ENCODE measurements around the gene RAB11B.

Gene RAB11B

DNA sequence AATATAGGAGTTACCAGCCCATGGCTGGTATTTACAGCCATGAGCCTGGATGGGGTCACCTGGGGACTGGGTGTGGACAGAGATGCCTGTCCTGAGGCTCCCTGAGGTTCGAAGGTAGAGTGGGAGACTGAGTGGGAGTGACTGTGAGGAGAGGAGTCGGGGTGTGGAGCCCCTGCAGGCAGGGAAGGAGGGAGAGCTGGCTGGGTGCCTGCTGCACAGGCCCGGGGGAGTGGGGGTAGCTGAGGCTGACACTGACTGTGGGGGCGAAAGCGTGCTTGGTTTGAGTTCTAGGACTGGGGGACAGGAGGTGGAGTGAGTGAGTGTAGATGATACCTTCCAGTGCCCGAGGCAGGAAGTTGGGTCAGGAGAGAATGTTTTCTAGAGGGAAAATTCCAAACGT lies 7.1 kb downstream of the RAB11B start:
- TF ChIP-seq HDGF (IDR thresholded peaks at IDR 0.05; ENCODE audit: borderline replicate concordance) (no peak), SP1 (IDR thresholded peaks at IDR 0.05) (no peak), LEF1 (IDR thresholded peaks at IDR 0.05; ENCODE audit: borderline replicate concordance) (no peak), CTBP1 (IDR thresholded peaks at IDR 0.05; ENCODE audit: borderline replicate concordance) (no peak), NFRKB (IDR thresholded peaks at IDR 0.05) (no peak), ARNT (IDR thresholded peaks at IDR 0.05) (no peak), L3MBTL2 (conservative IDR thresholded peaks at IDR 0.05) (no peak), TARDBP (IDR thresholded peaks at IDR 0.05) (no peak), FOXM1 (IDR thresholded peaks at IDR 0.05; ENCODE audit: borderline replicate concordance) (no peak), FOXA1 (IDR thresholded peaks at IDR 0.05) (no peak), FOXK2 (IDR thresholded peaks at IDR 0.05) (no peak), BHLHE40 (IDR thresholded peaks at IDR 0.05; ENCODE audit: borderline replicate concordance) (no peak), SUZ12 (IDR thresholded peaks at IDR 0.05) (no peak), ELF4 (IDR thresholded peaks at IDR 0.05) (no peak), ZNF384 (IDR thresholded peaks at IDR 0.05) (no peak)
- TF ChIP-seq, protein P1, sequence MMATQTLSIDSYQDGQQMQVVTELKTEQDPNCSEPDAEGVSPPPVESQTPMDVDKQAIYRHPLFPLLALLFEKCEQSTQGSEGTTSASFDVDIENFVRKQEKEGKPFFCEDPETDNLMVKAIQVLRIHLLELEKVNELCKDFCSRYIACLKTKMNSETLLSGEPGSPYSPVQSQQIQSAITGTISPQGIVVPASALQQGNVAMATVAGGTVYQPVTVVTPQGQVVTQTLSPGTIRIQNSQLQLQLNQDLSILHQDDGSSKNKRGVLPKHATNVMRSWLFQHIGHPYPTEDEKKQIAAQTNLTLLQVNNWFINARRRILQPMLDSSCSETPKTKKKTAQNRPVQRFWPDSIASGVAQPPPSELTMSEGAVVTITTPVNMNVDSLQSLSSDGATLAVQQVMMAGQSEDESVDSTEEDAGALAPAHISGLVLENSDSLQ (IDR thresholded peaks at IDR 0.05): no peak
- ChIA-PET POLR2A (interaction anchor here (1.7 kb wide), 1 partner anchor 16 kb away, joined by 4 read pairs; the partner anchor contains the start of gene MARCHF2), CTCF (interaction anchor here (0.8 to 1.0 kb wide), 2 partner anchors 43 to 49 kb away, joined by 4 to 8 read pairs; no protein-coding TSS in a partner anchor)
- DNase-seq (ENCODE audit: extremely low spot score): no peak

DNA sequence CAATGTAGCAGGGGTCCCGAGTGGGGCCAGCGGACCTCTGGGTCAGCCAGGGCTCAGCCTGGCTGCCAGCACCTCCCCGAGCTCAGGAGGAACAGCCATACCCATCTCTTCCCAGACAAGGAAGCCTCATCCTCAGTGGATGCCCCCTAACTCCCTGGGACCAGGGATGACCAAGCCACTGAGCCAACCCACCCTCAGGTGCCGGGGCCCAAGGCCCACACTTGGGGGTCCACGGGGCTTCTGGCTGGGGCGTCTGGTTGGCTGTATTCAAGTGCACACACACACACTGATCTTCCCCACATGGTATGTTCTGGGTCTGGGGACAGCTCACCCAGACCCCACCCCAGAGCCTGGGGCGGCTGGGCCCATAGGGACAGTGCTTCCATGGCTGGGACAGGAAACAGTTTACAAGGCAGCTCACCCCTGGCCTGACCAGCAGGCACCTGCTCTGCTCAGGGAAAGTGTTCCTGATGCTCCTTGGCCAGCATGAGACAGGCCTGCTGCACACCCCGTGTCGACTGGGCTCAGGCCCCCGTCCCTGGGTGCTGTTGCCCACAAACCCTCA lies 7.7 kb downstream of the RAB11B start:
- TF ChIP-seq FOXM1 (IDR thresholded peaks at IDR 0.05; ENCODE audit: borderline replicate concordance) (no peak), NFRKB (IDR thresholded peaks at IDR 0.05) (no peak), CTBP1 (IDR thresholded peaks at IDR 0.05; ENCODE audit: borderline replicate concordance) (no peak), BHLHE40 (IDR thresholded peaks at IDR 0.05; ENCODE audit: borderline replicate concordance) (no peak), HDGF (IDR thresholded peaks at IDR 0.05; ENCODE audit: borderline replicate concordance) (no peak), SUZ12 (IDR thresholded peaks at IDR 0.05) (no peak), SP1 (IDR thresholded peaks at IDR 0.05) (no peak), FOXA1 (IDR thresholded peaks at IDR 0.05) (no peak), ARNT (IDR thresholded peaks at IDR 0.05) (no peak), L3MBTL2 (conservative IDR thresholded peaks at IDR 0.05) (no peak)
- TF ChIP-seq, protein P1 (IDR thresholded peaks at IDR 0.05): no peak
- ChIA-PET POLR2A (interaction anchor here (1.0 to 1.7 kb wide), 2 partner anchors 15 to 45 kb away, joined by 3 to 4 read pairs; partner anchors contain the start of gene MARCHF2), CTCF (interaction anchor here (0.5 to 1.0 kb wide), 4 partner anchors 27 to 97 kb away, joined by 3 to 8 read pairs (median 4); no protein-coding TSS in a partner anchor)
- DNase-seq (ENCODE audit: extremely low spot score): no peak

DNA sequence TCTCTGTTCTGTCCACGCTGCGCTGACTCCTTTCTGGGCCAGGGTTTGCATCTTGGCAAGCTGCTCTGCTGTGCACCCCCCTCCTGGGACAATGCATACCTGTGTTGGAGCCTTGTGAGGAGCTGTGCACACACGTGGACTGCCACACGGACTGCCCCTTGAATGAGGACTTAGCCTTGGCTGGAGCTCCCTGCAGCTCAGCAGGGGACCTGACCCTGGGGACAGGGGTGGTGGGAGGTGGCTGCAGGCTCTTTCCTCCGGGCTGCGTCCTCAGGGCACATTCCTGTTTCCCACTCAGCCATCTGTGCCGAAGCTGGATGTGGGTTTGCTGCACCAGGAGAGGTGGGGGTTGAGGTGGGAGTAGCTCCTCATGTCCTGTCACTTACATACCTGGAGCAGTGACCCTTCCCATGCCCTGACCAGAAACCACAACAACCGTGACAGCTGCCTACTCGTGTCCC lies 8.2 kb downstream of the RAB11B start:
- TF ChIP-seq BHLHE40 (IDR thresholded peaks at IDR 0.05; ENCODE audit: borderline replicate concordance) (no peak), CTBP1 (IDR thresholded peaks at IDR 0.05; ENCODE audit: borderline replicate concordance) (no peak), FOXK2 (IDR thresholded peaks at IDR 0.05) (no peak), ELF4 (IDR thresholded peaks at IDR 0.05) (no peak)
- CTCF ChIA-PET: interaction anchor here (0.5 kb wide), 2 partner anchors 27 to 96 kb away, joined by 3 read pairs; no protein-coding TSS in a partner anchor
- no peak for DNase-seq (ENCODE audit: extremely low spot score)
- POLR2A ChIA-PET: interaction anchor here (1.0 to 1.7 kb wide), 2 partner anchors 15 to 45 kb away, joined by 3 to 4 read pairs; partner anchors contain the start of gene MARCHF2

DNA sequence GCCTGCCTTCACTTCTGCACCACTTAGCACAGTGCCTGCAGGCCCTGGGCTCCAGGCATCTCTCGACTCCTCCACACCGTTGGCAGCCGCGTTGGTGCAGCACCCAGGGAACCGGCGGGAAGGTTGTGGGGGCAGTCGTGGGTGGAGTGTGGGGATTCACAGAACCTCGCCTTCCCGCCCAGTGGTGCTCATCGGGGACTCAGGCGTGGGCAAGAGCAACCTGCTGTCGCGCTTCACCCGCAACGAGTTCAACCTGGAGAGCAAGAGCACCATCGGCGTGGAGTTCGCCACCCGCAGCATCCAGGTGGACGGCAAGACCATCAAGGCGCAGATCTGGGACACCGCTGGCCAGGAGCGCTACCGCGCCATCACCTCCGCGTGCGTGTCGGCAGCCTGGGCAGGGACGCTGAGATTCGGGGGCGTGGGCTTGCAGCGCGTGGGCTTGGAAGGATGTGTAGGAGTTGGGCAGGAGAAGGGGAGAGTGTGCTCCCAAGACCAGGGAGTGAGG lies 9.6 kb downstream of the RAB11B start:
- ChIA-PET POLR2A (no interaction called here), CTCF (no interaction called here)
- TF ChIP-seq L3MBTL2 (conservative IDR thresholded peaks at IDR 0.05): no peak
- no peak for TF ChIP-seq SUZ12 (IDR thresholded peaks at IDR 0.05)
- TF ChIP-seq ELF4 (IDR thresholded peaks at IDR 0.05): no peak
- TF ChIP-seq TARDBP (IDR thresholded peaks at IDR 0.05): no peak
- no peak for TF ChIP-seq ARNT (IDR thresholded peaks at IDR 0.05)
- TF ChIP-seq, protein P1 (IDR thresholded peaks at IDR 0.05): no peak
- no peak for TF ChIP-seq CTBP1 (IDR thresholded peaks at IDR 0.05; ENCODE audit: borderline replicate concordance)
- no peak for TF ChIP-seq FOXA1 (IDR thresholded peaks at IDR 0.05)
- no peak for TF ChIP-seq ZNF384 (IDR thresholded peaks at IDR 0.05)
- no peak for TF ChIP-seq BHLHE40 (IDR thresholded peaks at IDR 0.05; ENCODE audit: borderline replicate concordance)
- no peak for TF ChIP-seq LEF1 (IDR thresholded peaks at IDR 0.05; ENCODE audit: borderline replicate concordance)
- no peak for TF ChIP-seq FOXM1 (IDR thresholded peaks at IDR 0.05; ENCODE audit: borderline replicate concordance)
- TF ChIP-seq FOXK2 (IDR thresholded peaks at IDR 0.05): no peak
- TF ChIP-seq NFRKB (IDR thresholded peaks at IDR 0.05): no peak
- no peak for TF ChIP-seq SP1 (IDR thresholded peaks at IDR 0.05)

DNA sequence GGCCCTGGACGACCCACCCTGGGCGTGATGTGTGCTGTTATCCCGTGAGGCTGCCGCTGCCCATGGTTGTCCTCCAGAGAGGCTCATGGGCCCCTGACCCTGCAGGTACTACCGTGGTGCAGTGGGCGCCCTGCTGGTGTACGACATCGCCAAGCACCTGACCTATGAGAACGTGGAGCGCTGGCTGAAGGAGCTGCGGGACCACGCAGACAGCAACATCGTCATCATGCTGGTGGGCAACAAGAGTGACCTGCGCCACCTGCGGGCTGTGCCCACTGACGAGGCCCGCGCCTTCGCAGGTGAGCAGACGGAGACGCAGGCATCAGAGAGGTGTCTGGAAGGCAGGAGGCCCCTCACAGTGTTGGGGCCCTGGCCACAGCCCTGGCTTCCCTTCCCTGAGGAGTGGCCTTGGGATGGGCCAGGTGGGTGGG lies 11.8 kb downstream of the RAB11B start:
- CTCF ChIA-PET: no interaction called here
- POLR2A ChIA-PET: no interaction called here
- DNase-seq (ENCODE audit: extremely low spot score): no peak

More for the DNA sequence above, 9.6 kb downstream of the RAB11B start:
- no peak for DNase-seq (ENCODE audit: extremely low spot score)

More for the DNA sequence above, 11.8 kb downstream of the RAB11B start:
- TF ChIP-seq CTBP1 (IDR thresholded peaks at IDR 0.05; ENCODE audit: borderline replicate concordance) (no peak), SP1 (IDR thresholded peaks at IDR 0.05) (no peak), SUZ12 (IDR thresholded peaks at IDR 0.05) (no peak), HDGF (IDR thresholded peaks at IDR 0.05; ENCODE audit: borderline replicate concordance) (no peak), LEF1 (IDR thresholded peaks at IDR 0.05; ENCODE audit: borderline replicate concordance) (no peak), L3MBTL2 (conservative IDR thresholded peaks at IDR 0.05) (no peak), BHLHE40 (IDR thresholded peaks at IDR 0.05; ENCODE audit: borderline replicate concordance) (no peak), NFRKB (IDR thresholded peaks at IDR 0.05) (no peak), ARNT (IDR thresholded peaks at IDR 0.05) (no peak), FOXK2 (IDR thresholded peaks at IDR 0.05) (no peak), FOXA1 (IDR thresholded peaks at IDR 0.05) (no peak), TARDBP (IDR thresholded peaks at IDR 0.05) (no peak), ELF4 (IDR thresholded peaks at IDR 0.05) (no peak), ZNF384 (IDR thresholded peaks at IDR 0.05) (no peak), FOXM1 (IDR thresholded peaks at IDR 0.05; ENCODE audit: borderline replicate concordance) (no peak)
- TF ChIP-seq, protein P1 (IDR thresholded peaks at IDR 0.05): no peak
